HepG2 (cell line): ENCODE measurements around the gene COMMD7. TPM values are rescaled to one million over a fixed set of nuclear protein-coding genes. Genes with fewer than 3 reads are reported as not detected.

ENCODE experiments used
- ARNT ChIP-seq: fragments of 450-650 bp; IDR thresholded peaks from 2 replicates; pipeline ENCODE4 v1.6.1; 2017
- EHMT2 ChIP-seq: fragments of 200-600 bp; sonication (generic); IDR thresholded peaks from 2 replicates; pipeline ENCODE4 v1.7.0; 2017; ENCODE audit warnings: antibody characterized with exemption, low read depth, low read length, borderline replicate concordance
- ELF3 ChIP-seq: IDR thresholded peaks from 2 replicates; pipeline ENCODE4 v1.6.1; 2016; ENCODE audit warnings: missing genetic modification reagents, missing compliant biosample characterization
- KDM2A ChIP-seq: sonication (generic); formaldehyde crosslinking; IDR thresholded peaks from 2 replicates; pipeline ENCODE4 v1.4.0; 2020; ENCODE audit warnings: low read depth, missing genetic modification reagents, borderline replicate concordance
- NAIF1 ChIP-seq: sonication (generic); formaldehyde crosslinking; IDR thresholded peaks from 2 replicates; pipeline ENCODE4 v1.5.0; 2020; ENCODE audit warnings: mild to moderate bottlenecking, missing genetic modification reagents, borderline replicate concordance
- PRDM4 ChIP-seq: sonication (generic); formaldehyde crosslinking; IDR thresholded peaks from 2 replicates; pipeline ENCODE4 v1.9.0; 2021; ENCODE audit warnings: missing genetic modification reagents, borderline replicate concordance
- STAG1 ChIP-seq: sonication (generic); formaldehyde crosslinking; IDR thresholded peaks from 2 replicates; pipeline ENCODE4 v1.4.0; 2020; ENCODE audit warnings: missing genetic modification reagents
- ZNF276 ChIP-seq: sonication (generic); formaldehyde crosslinking; IDR thresholded peaks from 2 replicates; pipeline ENCODE4 v1.4.0; 2020; ENCODE audit warnings: mild to moderate bottlenecking, low read depth, missing genetic modification reagents
- ZNF619 ChIP-seq: sonication (generic); formaldehyde crosslinking; IDR thresholded peaks from 2 replicates; pipeline ENCODE4 v1.4.0; 2020; ENCODE audit warnings: mild to moderate bottlenecking, missing genetic modification reagents
- ZNF629 ChIP-seq: sonication (generic); formaldehyde crosslinking; conservative IDR thresholded peaks from 2 replicates; pipeline ENCODE4 v1.5.0; 2020; ENCODE audit warnings: missing genetic modification reagents
- ZNF703 ChIP-seq: sonication (generic); formaldehyde crosslinking; IDR thresholded peaks from 2 replicates; pipeline ENCODE4 v1.5.1; 2020; ENCODE audit warnings: missing genetic modification reagents, mild to moderate bottlenecking, moderate library complexity, borderline replicate concordance
- ZNF704 ChIP-seq: sonication (generic); formaldehyde crosslinking; IDR thresholded peaks from 2 replicates; pipeline ENCODE4 v1.8.1; 2023; ENCODE audit warnings: mild to moderate bottlenecking, inconsistent platforms, moderate library complexity, missing genetic modification reagents, borderline replicate concordance
- ZNF777 ChIP-seq: sonication (generic); formaldehyde crosslinking; IDR thresholded peaks from 2 replicates; pipeline ENCODE4 v1.4.0; 2020; ENCODE audit warnings: missing genetic modification reagents
- polyA plus RNA-seq, 8 experiments: library from polyadenylated mRNA; depleted of rRNA in 3 of 8; stranded (reverse) in 7 of 8; unstranded in 1 of 8; fragments of >200 nt; fragmentation: Illumina TruSeq in 4 of 8; extraction: Trizol in 4 of 8; gene quantifications; 2 replicates each; pipeline versions ENCODE4 v1.2.1 to v1.2.3, GENCODE V29; 2011 to 2016; ENCODE audit warnings: low read depth in 4 of 8, missing spikeins in 1 of 8, mixed read lengths in 1 of 8; ENCODE audit not compliant: insufficient read depth in 1 of 8
- total RNA-seq, 5 experiments: library from RNA; depleted of rRNA; stranded (reverse); fragments of >200 nt; fragmentation: Illumina TruSeq; extraction: Trizol; gene quantifications; 2 replicates each; pipeline ENCODE4 v1.2.3, GENCODE V29; 2016; ENCODE audit warnings: low read depth in 1 of 5
- TF ChIP-seq, protein P1 (sequence below): sonication (generic); formaldehyde crosslinking; IDR thresholded peaks from 2 replicates; pipeline ENCODE4 v1.5.0; 2020; ENCODE audit warnings: missing genetic modification reagents
- TF ChIP-seq, protein P2 (sequence below): sonication (generic); formaldehyde crosslinking; IDR thresholded peaks from 2 replicates; pipeline ENCODE4 v1.4.0; 2020; ENCODE audit warnings: missing genetic modification reagents
- TF ChIP-seq, protein P3 (sequence below): sonication (generic); formaldehyde crosslinking; IDR thresholded peaks from 2 replicates; pipeline ENCODE4 v1.5.0; 2020; ENCODE audit warnings: mild to moderate bottlenecking, missing genetic modification reagents

COMMD7 gene
- total and polyA plus RNA-seq, 2 of the 13 experiments (the other 11 are each of a cell fraction or from before 2014, with no cell fraction given), result 42.1 to 53.3 TPM

- TF ChIP-seq KDM2A (CRISPR knock-in tag), result peak; percentile 93
- peak; percentile 71 for TF ChIP-seq ZNF629 (CRISPR knock-in tag)
- TF ChIP-seq, protein P1, sequence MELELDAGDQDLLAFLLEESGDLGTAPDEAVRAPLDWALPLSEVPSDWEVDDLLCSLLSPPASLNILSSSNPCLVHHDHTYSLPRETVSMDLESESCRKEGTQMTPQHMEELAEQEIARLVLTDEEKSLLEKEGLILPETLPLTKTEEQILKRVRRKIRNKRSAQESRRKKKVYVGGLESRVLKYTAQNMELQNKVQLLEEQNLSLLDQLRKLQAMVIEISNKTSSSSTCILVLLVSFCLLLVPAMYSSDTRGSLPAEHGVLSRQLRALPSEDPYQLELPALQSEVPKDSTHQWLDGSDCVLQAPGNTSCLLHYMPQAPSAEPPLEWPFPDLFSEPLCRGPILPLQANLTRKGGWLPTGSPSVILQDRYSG (CRISPR knock-in tag), result peak; percentile 53; the same call in 1 of the 2 replicates
- peak; percentile 95 for TF ChIP-seq ELF3
- TF ChIP-seq EHMT2, result peak; percentile 74; the same call in 1 of the 2 replicates
- TF ChIP-seq, protein P2, sequence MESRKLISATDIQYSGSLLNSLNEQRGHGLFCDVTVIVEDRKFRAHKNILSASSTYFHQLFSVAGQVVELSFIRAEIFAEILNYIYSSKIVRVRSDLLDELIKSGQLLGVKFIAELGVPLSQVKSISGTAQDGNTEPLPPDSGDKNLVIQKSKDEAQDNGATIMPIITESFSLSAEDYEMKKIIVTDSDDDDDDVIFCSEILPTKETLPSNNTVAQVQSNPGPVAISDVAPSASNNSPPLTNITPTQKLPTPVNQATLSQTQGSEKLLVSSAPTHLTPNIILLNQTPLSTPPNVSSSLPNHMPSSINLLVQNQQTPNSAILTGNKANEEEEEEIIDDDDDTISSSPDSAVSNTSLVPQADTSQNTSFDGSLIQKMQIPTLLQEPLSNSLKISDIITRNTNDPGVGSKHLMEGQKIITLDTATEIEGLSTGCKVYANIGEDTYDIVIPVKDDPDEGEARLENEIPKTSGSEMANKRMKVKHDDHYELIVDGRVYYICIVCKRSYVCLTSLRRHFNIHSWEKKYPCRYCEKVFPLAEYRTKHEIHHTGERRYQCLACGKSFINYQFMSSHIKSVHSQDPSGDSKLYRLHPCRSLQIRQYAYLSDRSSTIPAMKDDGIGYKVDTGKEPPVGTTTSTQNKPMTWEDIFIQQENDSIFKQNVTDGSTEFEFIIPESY, result peak; percentile 67
- peak; percentile 86 for TF ChIP-seq NAIF1
- TF ChIP-seq ZNF777 (CRISPR knock-in tag), result 0 out of 2 replicates have a peak, but pooled peaks have one; percentile 23
- no peak for TF ChIP-seq ZNF619 (CRISPR knock-in tag)
- TF ChIP-seq ZNF276 (CRISPR knock-in tag), result peak; percentile 85; the same call in 1 of the 2 replicates
- TF ChIP-seq PRDM4 (CRISPR knock-in tag), result no peak
- TF ChIP-seq ZNF704 (CRISPR knock-in tag), result no peak
- TF ChIP-seq, protein P3, sequence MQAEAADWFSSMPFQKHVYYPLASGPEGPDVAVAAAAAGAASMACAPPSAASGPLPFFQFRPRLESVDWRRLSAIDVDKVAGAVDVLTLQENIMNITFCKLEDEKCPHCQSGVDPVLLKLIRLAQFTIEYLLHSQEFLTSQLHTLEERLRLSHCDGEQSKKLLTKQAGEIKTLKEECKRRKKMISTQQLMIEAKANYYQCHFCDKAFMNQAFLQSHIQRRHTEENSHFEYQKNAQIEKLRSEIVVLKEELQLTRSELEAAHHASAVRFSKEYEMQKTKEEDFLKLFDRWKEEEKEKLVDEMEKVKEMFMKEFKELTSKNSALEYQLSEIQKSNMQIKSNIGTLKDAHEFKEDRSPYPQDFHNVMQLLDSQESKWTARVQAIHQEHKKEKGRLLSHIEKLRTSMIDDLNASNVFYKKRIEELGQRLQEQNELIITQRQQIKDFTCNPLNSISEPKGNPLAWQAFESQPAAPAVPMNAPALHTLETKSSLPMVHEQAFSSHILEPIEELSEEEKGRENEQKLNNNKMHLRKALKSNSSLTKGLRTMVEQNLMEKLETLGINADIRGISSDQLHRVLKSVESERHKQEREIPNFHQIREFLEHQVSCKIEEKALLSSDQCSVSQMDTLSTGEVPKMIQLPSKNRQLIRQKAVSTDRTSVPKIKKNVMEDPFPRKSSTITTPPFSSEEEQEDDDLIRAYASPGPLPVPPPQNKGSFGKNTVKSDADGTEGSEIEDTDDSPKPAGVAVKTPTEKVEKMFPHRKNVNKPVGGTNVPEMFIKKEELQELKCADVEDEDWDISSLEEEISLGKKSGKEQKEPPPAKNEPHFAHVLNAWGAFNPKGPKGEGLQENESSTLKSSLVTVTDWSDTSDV (CRISPR knock-in tag), result no peak
- peak; percentile 37 for TF ChIP-seq STAG1 (CRISPR knock-in tag)
- no peak for TF ChIP-seq ARNT
- TF ChIP-seq ZNF703 (CRISPR knock-in tag), result peak; percentile 68; the same call in 1 of the 2 replicates
Measured at GRCh38 chr20:32685541-32686529, 57.4 kb downstream of the COMMD7 start (continued).
